Measurements from ENCODE around the gene OLFML2A. TPM values are rescaled to one million over a fixed set of nuclear protein-coding genes. Genes with fewer than 3 reads are reported as not detected.

OLFML2A gene
- total RNA-seq, 4 donors from 2014 or later = 39.0 to 98.9 (median 60.3) TPM

GRCh38 chr9:124749284-124749683 lies 27.6 kb upstream of the OLFML2A start:
- WGBS = 96% methylated on average over 3 of the region's 3 CpGs
- H3K4me3 ChIP-seq = no peak overlapping the region

GRCh38 chr9:124749781-124750180 lies 27.2 kb upstream of the OLFML2A start:
- H3K9me3 ChIP-seq = no peaks in the 10 kb centered on the region
- no peak for TF ChIP-seq POLR2AphosphoS5 (IDR thresholded peaks at IDR 0.05)
- TF ChIP-seq EP300 (IDR thresholded peaks at IDR 0.05) = no peak
- no peak for TF ChIP-seq POLR2A (IDR thresholded peaks at IDR 0.05; ENCODE audit: low read depth)
- no peak for TF ChIP-seq CTCF (IDR thresholded peaks at IDR 0.05)
- H3K4me1 ChIP-seq = no peaks in the 10 kb centered on the region
- no peak overlapping the region for H3K4me3 ChIP-seq
- DNase-seq (ENCODE audit: extremely low spot score) = no peak
- H3K27me3 ChIP-seq = peaks cover 0 to 5% (median 0%) of the 10 kb centered on the region in 4 donors
- H3K27ac ChIP-seq (replicated peaks in 1 of 4) = no peak overlapping the region
- no peaks in the 10 kb centered on the region for H3K36me3 ChIP-seq
- intact Hi-C loops (cut with DNase I) = no loop called here
- 70% methylated on average over 2 of the region's 2 CpGs for WGBS

More at GRCh38 chr9:124749284-124749683, 27.6 kb upstream of the OLFML2A start:
- intact Hi-C loops (cut with DNase I) = no loop called here
- no peaks in the 10 kb centered on the region for H3K9me3 ChIP-seq
- no peaks in the 10 kb centered on the region for H3K4me1 ChIP-seq
- no peaks in the 10 kb centered on the region for H3K36me3 ChIP-seq
- no peak for DNase-seq (ENCODE audit: extremely low spot score)
- no peak for TF ChIP-seq POLR2A (IDR thresholded peaks at IDR 0.05; ENCODE audit: low read depth)
- no peak for TF ChIP-seq CTCF (IDR thresholded peaks at IDR 0.05)
- TF ChIP-seq POLR2AphosphoS5 (IDR thresholded peaks at IDR 0.05) = no peak
- TF ChIP-seq EP300 (IDR thresholded peaks at IDR 0.05) = no peak
- H3K27me3 ChIP-seq = no peaks in the 10 kb centered on the region
- H3K27ac ChIP-seq (replicated peaks in 1 of 4) = no peak overlapping the region

GRCh38 chr9:124752967-124753366 lies 24.0 kb upstream of the OLFML2A start:
- H3K27ac ChIP-seq (replicated peaks in 1 of 4) = no peak overlapping the region
- peaks cover 0 to 31% (median 4%) of the 10 kb centered on the region in 4 donors for H3K27me3 ChIP-seq
- DNase-seq (ENCODE audit: extremely low spot score) = no peak
- H3K36me3 ChIP-seq = no peaks in the 10 kb centered on the region
- no peak overlapping the region for H3K4me3 ChIP-seq
- intact Hi-C loops (cut with DNase I) = no loop called here
- 89% methylated on average over 1 of the region's 1 CpG for WGBS
- H3K9me3 ChIP-seq = no peaks in the 10 kb centered on the region
- H3K4me1 ChIP-seq = peaks cover 0 to 3% (median 0%) of the 10 kb centered on the region in 4 donors
- TF ChIP-seq CTCF (IDR thresholded peaks at IDR 0.05) = no peak
- TF ChIP-seq POLR2A (IDR thresholded peaks at IDR 0.05; ENCODE audit: low read depth) = no peak
- no peak for TF ChIP-seq EP300 (IDR thresholded peaks at IDR 0.05)
- TF ChIP-seq POLR2AphosphoS5 (IDR thresholded peaks at IDR 0.05) = no peak

GRCh38 chr9:124754289-124754688 lies 22.6 kb upstream of the OLFML2A start:
- no peaks in the 10 kb centered on the region for H3K36me3 ChIP-seq
- intact Hi-C loops (cut with DNase I) = no loop called here
- no peak overlapping the region for H3K27ac ChIP-seq (replicated peaks in 1 of 4)
- H3K4me3 ChIP-seq = no peak overlapping the region
- peaks cover 0 to 10% (median 0%) of the 10 kb centered on the region in 4 donors for H3K4me1 ChIP-seq
- 45% methylated on average over 4 of the region's 4 CpGs for WGBS
- TF ChIP-seq POLR2A (IDR thresholded peaks at IDR 0.05; ENCODE audit: low read depth) = no peak
- no peak for TF ChIP-seq CTCF (IDR thresholded peaks at IDR 0.05)
- H3K27me3 ChIP-seq = peaks cover 0 to 36% (median 4%) of the 10 kb centered on the region in 4 donors
- H3K9me3 ChIP-seq = no peaks in the 10 kb centered on the region
- no peak for DNase-seq (ENCODE audit: extremely low spot score)

- Histone ChIP-seq H3K27ac (replicated peaks in 1 of 4) (no peak overlapping the region), H3K4me1 (peaks cover 0 to 10% (median 0%) of the 10 kb centered on the region in 4 donors), H3K4me3 (no peak overlapping the region), H3K36me3 (no peaks in the 10 kb centered on the region), H3K27me3 (peaks cover 0 to 44% (median 4%) of the 10 kb centered on the region in 4 donors), H3K9me3 (no peaks in the 10 kb centered on the region)
- no peak for TF ChIP-seq POLR2A (IDR thresholded peaks at IDR 0.05; ENCODE audit: low read depth)
- no peak for TF ChIP-seq EP300 (IDR thresholded peaks at IDR 0.05)
- TF ChIP-seq POLR2AphosphoS5 (IDR thresholded peaks at IDR 0.05) = no peak
- no peak for TF ChIP-seq CTCF (IDR thresholded peaks at IDR 0.05)
- WGBS = 54% methylated on average over 3 of the region's 3 CpGs
- intact Hi-C loops (cut with DNase I) = no loop called here
- DNase-seq (ENCODE audit: extremely low spot score) = no peak
These were observed 21.9 kb upstream of the OLFML2A start for GRCh38 chr9:124755061-124755460.

Measured in esophagus muscularis mucosa (tissue), 4 donors.